ENCODE measurements around the gene TCTA.
A peak's percentile ranks its signal among the peaks of the same experiment; 100 is the strongest.
"Not testable (repeated sequence)": the region's sequence is repeated elsewhere in the genome, so short reads cannot be mapped to it uniquely, and the experiment has no call there.

Gene TCTA, protein sequence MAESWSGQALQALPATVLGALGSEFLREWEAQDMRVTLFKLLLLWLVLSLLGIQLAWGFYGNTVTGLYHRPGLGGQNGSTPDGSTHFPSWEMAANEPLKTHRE

DNA sequence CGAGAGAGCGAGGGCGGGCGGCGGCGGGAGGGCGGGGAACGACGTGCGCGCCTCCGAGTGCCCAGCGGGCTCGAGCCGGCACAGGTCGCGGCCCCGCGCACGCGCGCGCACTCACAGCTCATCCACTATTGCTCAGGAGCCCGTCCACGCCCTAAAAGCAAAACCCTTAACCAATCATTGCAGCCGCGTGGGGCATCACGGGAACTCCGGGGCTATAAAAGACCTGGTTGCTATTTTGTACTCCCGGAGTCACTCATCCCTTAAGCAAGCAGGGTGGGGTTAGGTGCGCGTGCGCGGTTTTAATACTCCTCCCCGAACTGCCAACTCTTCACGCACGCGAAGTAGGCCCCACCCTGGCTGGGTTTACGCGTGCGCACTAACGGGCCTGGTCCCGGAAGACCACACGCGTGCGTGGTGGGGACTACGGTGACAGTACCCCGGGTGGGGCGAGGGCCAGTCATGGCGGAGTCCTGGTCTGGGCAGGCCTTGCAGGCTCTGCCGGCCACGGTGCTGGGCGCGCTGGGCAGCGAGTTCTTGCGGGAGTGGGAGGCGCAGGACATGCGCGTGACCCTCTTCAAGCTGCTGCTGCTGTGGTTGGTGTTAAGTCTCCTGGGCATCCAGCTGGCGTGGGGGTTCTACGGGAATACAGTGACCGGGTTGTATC lies at the start of gene TCTA, which contains the start of gene RHOA:
Gene TCTA (plus strand): TSS at position 456 of the 664 bp plus-strand sequence. CDS start 4 bp downstream, at position 460.
Gene RHOA (minus strand): TSS at position 9 of the 664 bp plus-strand sequence. CDS start 36,387 bp downstream, outside the sequence.
- peak; percentile 96 for DNase-seq (ENCODE audit: low read depth)

GRCh38 chr3:49362561-49362960 lies 49.7 kb upstream of the TCTA start:
- DNase-seq (ENCODE audit: low read depth): no peak

- DNase-seq (ENCODE audit: low read depth): no peak
Measured at GRCh38 chr3:49370585-49371290, 41.5 kb upstream of the TCTA start.

GRCh38 chr3:49371946-49372345 lies 40.3 kb upstream of the TCTA start:
- no peak for DNase-seq (ENCODE audit: low read depth)

DNA sequence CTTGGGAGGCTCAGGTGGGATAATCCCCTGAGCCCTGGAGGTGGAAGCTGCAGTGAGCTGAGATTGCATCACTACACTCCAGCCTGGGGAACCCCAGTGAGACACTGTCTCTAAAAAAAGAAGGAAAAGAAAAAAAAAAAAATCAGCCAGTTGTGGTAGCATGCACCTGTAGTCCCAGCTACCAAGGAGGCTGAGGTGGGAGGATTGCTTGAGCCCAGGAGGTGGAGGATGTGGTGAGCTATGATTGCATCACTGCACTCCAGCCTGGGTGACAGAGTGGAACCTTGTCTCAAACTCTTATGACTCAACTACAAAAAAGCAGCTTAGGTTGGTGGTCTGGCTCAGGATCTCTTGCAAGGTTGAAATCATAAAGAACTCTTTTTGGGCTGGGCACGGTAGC lies 34.7 kb upstream of the TCTA start:
- peak; percentile 4 for DNase-seq (ENCODE audit: low read depth)

DNA sequence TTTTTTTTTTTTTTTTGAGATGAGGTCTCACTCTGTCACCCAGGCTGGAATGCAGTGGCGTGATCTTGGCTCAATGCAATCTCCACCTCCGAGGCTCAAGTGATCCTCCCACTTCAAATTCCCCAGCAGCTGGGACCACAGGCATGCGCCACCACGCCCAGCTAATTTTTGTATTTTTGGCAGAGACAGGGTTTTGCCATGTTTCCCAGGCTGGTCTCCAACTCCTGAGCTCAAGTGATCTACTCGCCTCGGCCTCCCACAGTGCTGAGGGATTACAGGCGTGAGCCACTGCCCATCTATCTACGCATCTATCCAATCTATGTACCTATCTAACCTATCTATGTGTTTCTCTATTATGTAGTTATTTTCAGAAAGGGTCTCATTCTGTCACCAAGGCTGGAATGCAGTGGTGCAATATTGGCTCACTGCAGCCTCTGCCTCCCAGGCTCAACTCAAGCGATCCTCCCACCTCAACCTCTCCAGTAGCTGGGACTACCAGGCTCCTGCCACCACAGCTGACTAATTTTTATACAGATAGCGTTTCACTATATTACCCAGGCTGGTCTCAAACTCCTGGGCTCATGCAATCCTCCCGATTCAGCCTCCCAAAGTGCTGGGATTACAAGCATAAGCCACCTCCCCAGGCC lies 33.9 kb upstream of the TCTA start:
- DNase-seq (ENCODE audit: low read depth): no peak

- no peak for DNase-seq (ENCODE audit: low read depth)
Measured at GRCh38 chr3:49383387-49383786, 28.8 kb upstream of the TCTA start.

DNA sequence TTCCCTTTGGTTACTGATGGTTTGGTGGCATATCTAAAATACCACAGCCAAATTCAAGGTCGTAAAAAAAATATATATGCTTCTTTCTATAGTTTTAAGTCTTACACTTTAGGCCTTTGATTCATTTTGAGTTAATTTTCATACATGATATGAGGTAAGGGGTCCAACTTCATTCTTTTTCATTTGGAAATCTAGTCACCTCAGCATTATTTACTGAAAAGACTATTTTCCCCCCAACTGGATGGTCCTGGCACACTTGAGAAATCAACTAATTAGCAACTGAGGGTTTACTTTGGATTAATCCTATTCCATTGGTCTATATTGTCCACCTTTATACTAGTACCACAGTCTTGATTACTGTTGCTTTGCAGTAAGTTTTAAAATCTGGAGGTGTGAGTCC lies 26.6 kb upstream of the TCTA start:
- no peak for DNase-seq (ENCODE audit: low read depth)

DNA sequence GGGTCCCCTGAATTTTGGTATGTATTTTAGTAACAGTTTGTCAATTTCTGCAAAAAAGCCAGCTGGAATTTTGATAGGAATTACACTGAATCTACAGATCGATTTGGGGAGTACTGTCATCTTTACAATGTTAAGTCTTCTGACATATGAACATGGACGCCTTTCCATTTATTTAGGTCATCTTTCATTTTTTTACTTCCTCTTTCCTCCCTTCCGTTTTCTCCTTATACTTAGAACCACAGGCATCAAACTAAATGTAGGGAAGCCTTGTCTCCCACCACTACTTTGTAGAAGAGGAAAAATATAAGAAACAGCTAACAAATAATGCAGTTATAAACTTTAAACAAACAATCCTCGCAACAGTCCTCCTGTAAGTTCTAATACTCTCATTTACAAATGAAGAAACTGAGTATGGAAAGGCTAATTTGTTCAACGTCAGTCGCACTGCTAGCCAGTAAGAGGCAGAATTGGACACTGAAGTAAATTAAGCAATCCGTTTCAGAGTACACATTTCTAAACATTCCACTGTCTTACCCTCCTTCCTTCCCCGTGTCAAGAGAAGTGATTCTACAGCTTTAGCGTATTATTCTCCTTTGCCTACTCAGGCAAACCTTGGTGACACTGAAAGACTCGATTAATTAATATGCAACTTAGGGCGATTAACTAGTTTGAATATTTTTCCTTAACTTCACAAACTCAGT lies 26.0 kb upstream of the TCTA start:
- DNase-seq (ENCODE audit: low read depth): no peak

DNA sequence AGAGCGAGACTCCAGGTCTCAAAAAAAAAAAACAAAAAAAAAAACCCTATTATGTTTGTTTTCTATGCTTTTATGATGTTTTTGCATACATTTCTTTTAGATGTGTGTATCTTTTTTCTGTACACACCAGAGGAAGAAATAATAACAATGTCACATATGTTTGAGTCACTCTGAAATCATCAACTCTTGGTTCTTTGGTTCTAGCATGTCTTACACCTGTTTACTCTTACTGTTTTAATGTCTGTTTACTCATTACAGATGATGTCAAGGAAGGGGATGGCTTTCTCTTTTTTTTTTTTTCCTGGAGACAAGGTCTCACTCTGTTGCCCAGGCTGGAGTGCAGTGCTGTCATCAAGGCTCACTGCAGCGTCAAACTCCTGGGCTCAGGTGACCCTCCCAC lies 24.5 kb upstream of the TCTA start:
- no peak for DNase-seq (ENCODE audit: low read depth)

DNA sequence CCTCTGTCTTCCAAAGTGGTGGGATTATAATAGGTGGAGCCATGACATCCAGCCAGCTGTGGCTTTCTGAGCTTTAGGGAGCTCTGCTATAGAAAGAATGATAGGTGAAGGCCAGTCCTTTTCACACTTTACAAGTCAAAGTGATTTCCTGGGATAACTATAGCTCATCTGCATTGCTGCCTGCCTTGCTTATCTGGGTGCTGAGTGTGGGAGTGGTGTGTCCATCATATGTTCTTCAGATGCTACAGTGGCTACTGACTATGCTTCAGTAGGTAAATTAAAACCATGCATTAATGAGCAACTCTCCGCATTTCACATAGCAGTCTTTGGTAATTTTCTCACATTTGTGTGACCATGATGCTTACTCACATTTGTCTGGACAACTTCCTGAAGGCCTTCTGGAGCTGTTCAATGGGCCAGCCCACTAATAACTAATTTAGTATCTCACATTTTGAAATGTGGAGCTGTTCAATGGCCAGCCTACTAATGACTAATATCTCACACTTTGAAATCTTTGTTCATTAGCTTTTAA lies 23.9 kb upstream of the TCTA start:
- no peak for DNase-seq (ENCODE audit: low read depth)

DNA sequence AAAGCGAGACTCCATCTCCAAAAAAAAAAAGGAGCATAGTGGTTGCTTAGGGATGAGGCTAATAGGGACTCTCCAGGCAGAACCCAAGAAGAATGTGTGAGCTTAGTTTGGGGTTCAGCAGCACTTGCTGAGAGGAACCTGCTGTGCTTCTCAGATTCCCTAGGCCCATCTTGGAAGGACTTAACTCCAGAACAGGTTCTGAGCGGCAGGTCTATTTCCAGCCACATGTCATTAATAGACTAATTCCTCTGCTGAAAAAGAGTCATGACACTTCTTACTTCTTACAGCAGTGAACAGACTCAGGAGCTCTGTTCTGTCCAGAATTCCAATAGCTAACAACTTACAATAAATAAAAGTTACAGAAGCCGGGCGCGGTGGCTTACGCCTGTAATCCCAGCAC lies 22.9 kb upstream of the TCTA start:
- DNase-seq (ENCODE audit: low read depth): no peak

DNA sequence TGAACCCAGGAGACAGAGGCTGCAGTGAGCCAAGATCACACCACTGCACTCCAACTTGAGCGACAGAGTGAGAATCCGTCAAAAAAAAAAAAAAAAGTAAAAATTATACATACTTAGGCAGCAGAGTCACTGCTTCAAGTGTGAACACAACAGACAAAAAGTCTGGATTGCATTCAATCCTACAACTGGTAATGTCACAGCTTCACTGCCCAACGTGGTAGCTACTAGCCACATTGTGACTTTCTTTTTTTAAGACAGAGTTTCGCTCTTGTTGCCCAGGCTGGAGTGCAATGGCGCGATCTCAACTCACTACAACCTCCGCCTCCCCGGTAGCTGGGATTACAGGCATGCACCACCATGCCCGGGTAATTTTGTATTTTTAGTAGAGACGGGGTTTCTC lies 20.9 kb upstream of the TCTA start:
- not testable (repeated sequence) for DNase-seq (ENCODE audit: low read depth)

DNA sequence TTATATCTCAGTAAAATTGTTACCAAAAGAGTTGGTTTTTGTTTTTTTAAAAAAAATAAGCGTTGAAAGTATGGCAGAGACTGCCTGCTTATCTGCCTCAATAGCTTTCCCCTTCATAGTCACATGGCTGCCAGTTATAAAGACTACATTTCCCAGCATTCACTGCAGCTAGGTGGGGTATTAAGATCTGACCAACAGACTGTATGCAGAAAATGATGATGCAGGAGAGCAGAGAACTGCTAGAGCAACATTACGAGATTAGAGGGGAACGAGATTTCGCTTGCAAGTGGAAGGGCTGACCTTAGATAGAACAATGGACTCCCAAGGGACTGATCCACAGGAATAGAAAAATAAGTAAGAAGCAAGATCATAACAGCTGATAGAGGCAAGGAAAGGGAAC lies 14.8 kb upstream of the TCTA start:
- no peak for DNase-seq (ENCODE audit: low read depth)

- no peak for DNase-seq (ENCODE audit: low read depth)
Measured at GRCh38 chr3:49399461-49399860, 12.8 kb upstream of the TCTA start.

DNA sequence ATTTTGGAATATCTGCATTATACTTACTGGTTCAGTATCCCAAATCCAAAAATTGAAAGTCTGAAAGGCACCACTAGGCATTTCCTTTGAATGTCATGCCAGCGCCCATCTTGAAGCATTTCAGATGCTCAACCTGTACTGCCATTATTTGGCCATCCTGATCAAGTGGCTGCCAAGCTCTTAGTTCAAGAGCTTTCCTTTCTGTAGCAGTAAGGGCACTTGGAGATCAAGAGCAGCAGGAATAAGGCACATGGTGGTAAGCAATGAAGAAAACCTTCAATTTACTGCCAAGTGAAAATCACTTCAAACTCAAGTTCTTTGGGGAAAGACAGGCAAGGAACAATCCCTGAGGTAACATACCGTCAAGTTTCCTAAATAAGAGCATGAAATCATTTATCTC lies 10.5 kb upstream of the TCTA start:
- DNase-seq (ENCODE audit: low read depth): no peak

GRCh38 chr3:49403891-49404290 lies 8.3 kb upstream of the TCTA start:
- no peak for DNase-seq (ENCODE audit: low read depth)

DNA sequence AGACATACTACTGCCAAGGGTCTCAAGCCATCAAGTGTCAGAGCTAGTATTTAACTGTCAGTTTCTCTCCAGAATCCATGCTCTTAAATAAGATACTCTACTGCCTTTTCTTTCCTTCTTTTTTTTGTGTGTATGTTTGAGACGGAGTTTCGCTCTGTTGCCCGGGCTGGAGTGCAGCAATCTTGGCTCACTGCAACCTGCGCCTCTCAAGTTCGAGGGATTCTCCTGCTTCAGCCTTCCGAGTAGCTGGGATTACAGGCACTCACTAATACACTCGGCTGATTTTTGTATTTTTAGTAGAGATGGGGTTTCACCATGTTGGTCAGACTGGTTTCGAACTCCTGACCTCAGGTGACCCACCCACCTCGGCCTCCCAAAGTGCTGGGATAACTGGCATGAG lies 6.7 kb upstream of the TCTA start:
- DNase-seq (ENCODE audit: low read depth): not testable (repeated sequence)

- DNase-seq (ENCODE audit: low read depth): no peak
Measured at GRCh38 chr3:49406571-49407565, 5.4 kb upstream of the TCTA start.

DNA sequence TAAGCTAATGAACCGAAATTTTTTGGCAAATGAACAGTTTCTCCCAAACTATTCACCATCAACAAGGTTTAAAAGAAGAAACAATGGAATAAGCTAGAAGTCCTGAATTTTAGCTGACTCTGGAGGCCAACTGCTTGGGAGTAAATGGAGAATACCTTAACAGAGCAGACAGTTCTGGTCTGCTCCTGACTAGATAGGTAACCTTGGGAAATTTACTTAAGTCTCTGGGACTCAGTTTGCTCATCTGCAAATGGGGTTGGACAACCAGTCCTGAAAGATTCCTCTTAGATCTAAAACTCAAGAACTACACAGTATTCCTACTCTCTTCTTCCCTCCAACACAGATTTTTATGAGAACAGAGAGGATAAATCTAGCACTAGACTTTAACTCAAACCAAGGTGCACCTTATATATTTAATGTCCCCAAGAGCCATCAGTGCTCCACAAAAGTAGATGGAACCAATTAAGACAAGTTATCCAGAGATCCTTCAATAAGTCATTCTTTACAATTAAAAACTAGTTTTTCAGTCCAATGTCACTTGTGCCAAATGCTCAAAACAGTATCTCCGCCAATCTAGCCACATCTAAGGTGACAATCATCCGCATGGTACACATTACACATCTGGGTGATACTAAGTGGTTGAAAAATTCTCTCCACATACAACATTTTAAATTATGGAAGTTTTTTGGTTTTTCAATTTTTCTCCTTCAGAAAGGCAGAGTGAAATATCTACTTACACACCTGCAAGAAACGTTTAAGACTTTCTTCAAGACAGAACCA lies 2.0 kb upstream of the TCTA start:
- DNase-seq (ENCODE audit: low read depth): no peak

Data from stimulated activated CD8-positive, alpha-beta memory T cell treated with anti-CD3 and anti-CD28 coated beads, Interleukin-7, amount 100 ng/mL, for 24 hours (primary cell).